Measurements from ENCODE around the gene FBXW5. TPM values are rescaled to one million over a fixed set of nuclear protein-coding genes. Genes with fewer than 3 reads are reported as not detected.
A peak's percentile ranks its signal among the peaks of the same experiment; 100 is the strongest.

The FBXW5 gene
- total RNA-seq, 1 experiment from 2014 or later, result 70.5 TPM

GRCh38 chr9:136965771-136966484 is 21.4 kb upstream of the FBXW5 start (continued):
- TF ChIP-seq ELF4 (CRISPR knock-in tag; IDR thresholded peaks at IDR 0.05; ENCODE audit: low read depth) (no peak), FOXJ3 (CRISPR knock-in tag; IDR thresholded peaks at IDR 0.05; ENCODE audit: borderline replicate concordance) (no peak), USF1 (CRISPR knock-in tag; IDR thresholded peaks at IDR 0.05) (peak; percentile 45; the same call in 1 of the 2 replicates), ZNF425 (CRISPR knock-in tag; conservative IDR thresholded peaks at IDR 0.05) (no peak), ZNF317 (CRISPR knock-in tag; IDR thresholded peaks at IDR 0.05; ENCODE audit: borderline replicate concordance, low read depth) (no peak), E2F5 (CRISPR knock-in tag; IDR thresholded peaks at IDR 0.05) (no peak), STAT6 (CRISPR knock-in tag; conservative IDR thresholded peaks at IDR 0.05; ENCODE audit: low read depth) (no peak), ZNF396 (CRISPR knock-in tag; IDR thresholded peaks at IDR 0.05; ENCODE audit: borderline replicate concordance) (no peak), MAX (CRISPR knock-in tag; IDR thresholded peaks at IDR 0.05) (peak; percentile 21; the same call in 1 of the 2 replicates)

GRCh38 chr9:136964833-136965422 is 20.4 kb upstream of the FBXW5 start:
- no peaks in the 10 kb centered on the region for H3K27me3 Mint-ChIP-seq (ENCODE audit: low read depth)
- H3K4me3 Mint-ChIP-seq, result no peak overlapping the region
- ATAC-seq (no peak), DNase-seq (ENCODE audit: low spot score) (no peak)
- H3K36me3 Mint-ChIP-seq, result no peaks in the 10 kb centered on the region
- CTCF ChIA-PET, result interaction anchor here (0.8 to 3.4 kb wide), 12 partner anchors 10 to 187 kb away, joined by 3 to 17 read pairs (median 4); partner anchors contain the start of gene NPDC1
- no peak overlapping the region for H3K27ac Mint-ChIP-seq
- POLR2A ChIA-PET, result no interaction called here
- H3K4me1 Mint-ChIP-seq, result peaks cover 10% of the 10 kb centered on the region
- no peaks in the 10 kb centered on the region for H3K9me3 Mint-ChIP-seq
- TF ChIP-seq NFYB (CRISPR knock-in tag; conservative IDR thresholded peaks at IDR 0.05; ENCODE audit: low read depth) (no peak), ZNF263 (CRISPR knock-in tag; IDR thresholded peaks at IDR 0.05; ENCODE audit: low read depth) (no peak), ZNF317 (CRISPR knock-in tag; IDR thresholded peaks at IDR 0.05; ENCODE audit: borderline replicate concordance, low read depth) (no peak), ZNF219 (CRISPR knock-in tag; IDR thresholded peaks at IDR 0.05; ENCODE audit: borderline replicate concordance) (no peak), ATF6 (CRISPR knock-in tag; IDR thresholded peaks at IDR 0.05) (no peak), FOXP4 (CRISPR knock-in tag; IDR thresholded peaks at IDR 0.05) (no peak), JUN (CRISPR knock-in tag; IDR thresholded peaks at IDR 0.05) (no peak), ARID4B (CRISPR knock-in tag; IDR thresholded peaks at IDR 0.05; ENCODE audit: borderline replicate concordance) (no peak), RORB (CRISPR knock-in tag; IDR thresholded peaks at IDR 0.05) (no peak), PRRX2 (CRISPR knock-in tag; IDR thresholded peaks at IDR 0.05) (no peak)

Data from WTC11 (cell line).